ENCODE results near the gene CES4A. TPM values are rescaled to one million over a fixed set of nuclear protein-coding genes. Genes with fewer than 3 reads are reported as not detected.
A peak's percentile ranks its signal among the peaks of the same experiment; 100 is the strongest.

Gene CES4A
- total and polyA plus RNA-seq, 2 of the 13 experiments (the other 11 are each of a cell fraction or from before 2014, with no cell fraction given): 0.09 to 0.17 TPM

- TF ChIP-seq USF2 (IDR thresholded peaks at IDR 0.05; ENCODE audit: low read depth, low read length) (no peak), USF2 (CRISPR knock-in tag; IDR thresholded peaks at IDR 0.05; ENCODE audit: borderline replicate concordance) (no peak; the same call in 1 of the 2 replicates), GATAD2A (CRISPR knock-in tag; IDR thresholded peaks at IDR 0.05) (peak; percentile 36; the same call in 1 of the 2 replicates), ZNF275 (CRISPR knock-in tag; IDR thresholded peaks at IDR 0.05; ENCODE audit: borderline replicate concordance) (peak; percentile 53; the same call in 1 of the 2 replicates), NRL (CRISPR knock-in tag; IDR thresholded peaks at IDR 0.05; ENCODE audit: borderline replicate concordance) (peak; percentile 17; the same call in 1 of the 2 replicates), CAMTA2 (CRISPR knock-in tag; IDR thresholded peaks at IDR 0.05; ENCODE audit: borderline replicate concordance) (0 out of 2 replicates have a peak, but pooled peaks have one; percentile 51), HDAC1 (CRISPR knock-in tag; IDR thresholded peaks at IDR 0.05) (peak; percentile 26; the same call in 1 of the 2 replicates), SALL1 (CRISPR knock-in tag; IDR thresholded peaks at IDR 0.05) (no peak), EED (CRISPR knock-in tag; IDR thresholded peaks at IDR 0.05) (peak; percentile 53; the same call in 1 of the 2 replicates), ZIK1 (CRISPR knock-in tag; IDR thresholded peaks at IDR 0.05; ENCODE audit: borderline replicate concordance, low read depth) (no peak), THAP8 (CRISPR knock-in tag; IDR thresholded peaks at IDR 0.05; ENCODE audit: borderline replicate concordance) (no peak), PRPF4 (IDR thresholded peaks at IDR 0.05; ENCODE audit: low read depth, low read length, poor library complexity, severe bottlenecking) (no peak), ZC3H13 (CRISPR knock-in tag; IDR thresholded peaks at IDR 0.05) (no peak; the same call in 1 of the 2 replicates), SRY (CRISPR knock-in tag; IDR thresholded peaks at IDR 0.05) (peak; percentile 74; the same call in 1 of the 2 replicates), KLF13 (CRISPR knock-in tag; IDR thresholded peaks at IDR 0.05) (0 out of 2 replicates have a peak, but pooled peaks have one; percentile 14), ZNF768 (CRISPR knock-in tag; IDR thresholded peaks at IDR 0.05) (peak; percentile 53; the same call in 1 of the 2 replicates), ZNF567 (CRISPR knock-in tag; IDR thresholded peaks at IDR 0.05; ENCODE audit: borderline replicate concordance) (no peak), ZNF616 (CRISPR knock-in tag; IDR thresholded peaks at IDR 0.05; ENCODE audit: low read depth) (no peak), ZNF512B (CRISPR knock-in tag; IDR thresholded peaks at IDR 0.05; ENCODE audit: borderline replicate concordance) (peak; percentile 55; the same call in 1 of the 2 replicates), MTERF4 (CRISPR knock-in tag; IDR thresholded peaks at IDR 0.05) (0 out of 2 replicates have a peak, but pooled peaks have one; percentile 82)
Measured at GRCh38 chr16:67029254-67030096, 41.1 kb downstream of the CES4A start (continued).
